Stimulated activated CD4-positive, alpha-beta T cell treated with anti-CD3 and anti-CD28 coated beads, Interleukin-15, amount 100 ng/mL, for 48 hours (primary cell): Measurements from ENCODE around the gene BEAN1.

ENCODE experiments used
- DNase-seq, 2 donors: peaks; one replicate each; pipeline ENCODE4 v3.0.0-alpha.2; 2020; ENCODE audit warnings: low read depth in 2 of 2

The BEAN1 gene

DNA sequence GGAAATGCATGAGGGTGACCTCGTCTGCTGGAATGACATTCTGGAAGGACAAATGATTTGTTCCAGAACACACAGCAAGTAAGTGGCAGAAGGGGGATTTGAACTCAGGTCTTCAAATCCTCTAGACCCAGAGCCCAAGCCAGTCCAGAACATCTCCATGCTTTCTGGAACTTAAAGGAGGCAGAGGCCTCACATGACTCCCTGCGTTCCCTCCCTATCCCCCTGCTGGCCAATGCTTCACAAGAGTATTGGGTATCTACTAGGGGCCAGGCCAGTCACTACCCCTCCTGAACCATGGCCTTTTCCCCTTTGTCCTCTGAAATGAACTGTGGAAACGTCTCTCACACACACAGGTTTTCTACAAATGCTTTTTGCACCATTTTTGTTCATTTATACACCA, 7.6 kb upstream of the BEAN1 start:
- no peak for DNase-seq

DNA sequence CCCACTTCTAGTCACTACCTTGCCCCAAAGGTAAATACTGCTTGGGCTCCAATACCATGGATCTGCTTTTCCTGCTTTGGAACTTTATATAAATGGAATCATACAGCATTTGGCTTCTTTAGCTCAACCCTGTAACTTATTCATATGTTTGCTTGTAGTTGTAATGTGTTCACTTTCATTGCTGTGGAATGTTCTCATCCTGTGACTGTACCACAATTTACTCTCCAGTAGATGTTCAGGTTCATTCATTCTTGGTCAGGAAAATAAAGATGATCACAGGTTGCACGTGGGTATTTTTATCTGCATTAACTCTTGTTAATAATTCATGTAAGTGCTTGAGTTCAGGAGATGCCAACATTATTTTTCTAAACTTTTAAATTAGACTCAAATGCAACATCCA, 6.7 kb upstream of the BEAN1 start:
- DNase-seq, result no peak

DNA sequence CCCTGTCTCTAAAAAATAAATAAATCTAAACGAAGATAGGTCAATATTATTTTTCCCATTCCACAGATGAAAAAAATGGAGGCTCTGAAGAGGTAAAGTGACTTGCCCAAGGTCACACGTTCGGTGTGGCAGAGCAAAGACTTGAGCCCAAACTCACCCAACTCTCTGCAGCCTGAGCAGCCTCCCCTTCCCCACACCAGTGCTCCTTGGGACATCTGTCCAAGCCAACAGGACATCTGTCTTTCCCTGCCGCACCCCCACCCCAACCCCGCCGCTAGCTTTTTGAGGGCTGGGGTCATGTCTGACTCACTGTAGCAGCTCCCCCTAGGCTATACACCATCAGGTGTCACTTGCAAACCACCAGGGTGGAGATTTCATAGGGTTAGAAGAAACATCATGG, 5.2 kb upstream of the BEAN1 start:
- no peak for DNase-seq

DNA sequence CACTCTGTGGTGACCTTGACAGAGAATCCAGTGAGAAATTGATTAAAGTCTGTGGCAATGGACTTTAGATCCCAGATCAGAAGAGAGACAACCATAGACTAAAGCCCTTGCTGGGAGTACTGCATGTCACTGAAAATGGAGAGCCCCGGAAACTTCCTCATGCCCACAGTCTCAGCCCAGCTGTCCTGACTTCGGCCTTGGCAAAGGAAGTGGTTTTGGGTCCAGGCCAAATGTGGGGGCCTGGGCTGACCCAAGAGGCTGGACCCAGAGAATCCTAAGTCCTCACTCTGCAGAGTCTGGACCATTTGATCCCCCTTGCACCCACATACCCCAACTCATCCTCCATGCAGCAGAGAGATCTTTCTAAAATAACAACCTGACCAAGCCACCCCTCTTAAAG, 4.7 kb upstream of the BEAN1 start:
- DNase-seq, result no peak

DNA sequence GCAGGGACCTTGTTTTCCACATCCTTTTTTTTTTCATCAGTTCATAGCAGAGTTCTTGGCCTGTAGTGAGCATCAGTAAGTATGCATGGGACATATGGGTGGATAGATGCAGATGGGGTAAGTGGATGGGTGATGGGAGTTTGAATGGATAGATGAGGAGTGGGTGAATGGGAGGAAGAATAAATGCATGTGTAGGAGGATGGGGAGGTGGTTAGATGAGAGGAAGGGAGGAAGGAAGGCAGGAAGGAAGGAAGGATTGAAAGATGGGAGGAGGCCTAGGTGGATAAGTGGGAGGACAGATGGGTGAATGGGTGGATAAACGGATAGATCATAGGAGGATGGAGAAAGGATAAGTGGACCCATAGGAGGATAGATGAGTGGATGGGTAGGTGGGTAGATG, 3.9 kb upstream of the BEAN1 start:
- DNase-seq, result no peak

DNA sequence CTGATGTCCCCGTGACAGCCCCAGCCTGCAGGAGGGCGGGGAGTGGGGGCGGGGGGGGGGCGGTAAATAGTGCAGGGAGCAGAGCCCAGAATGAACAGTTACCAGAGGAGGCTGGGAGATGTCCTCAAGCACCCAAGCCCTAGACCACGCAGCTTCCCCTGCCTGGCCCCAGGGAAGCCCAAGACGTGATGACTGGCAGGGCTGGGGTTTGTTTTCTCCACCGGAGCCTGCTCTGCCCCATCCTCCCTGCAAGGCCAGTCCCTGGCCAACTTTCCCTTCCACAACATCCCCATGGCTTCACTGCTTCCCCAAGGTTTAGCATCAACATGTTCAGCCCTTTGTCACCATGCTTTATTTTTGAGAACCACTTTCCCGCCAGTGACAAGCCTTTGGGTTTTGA, 1.4 kb upstream of the BEAN1 start:
- DNase-seq, result no peak

DNA sequence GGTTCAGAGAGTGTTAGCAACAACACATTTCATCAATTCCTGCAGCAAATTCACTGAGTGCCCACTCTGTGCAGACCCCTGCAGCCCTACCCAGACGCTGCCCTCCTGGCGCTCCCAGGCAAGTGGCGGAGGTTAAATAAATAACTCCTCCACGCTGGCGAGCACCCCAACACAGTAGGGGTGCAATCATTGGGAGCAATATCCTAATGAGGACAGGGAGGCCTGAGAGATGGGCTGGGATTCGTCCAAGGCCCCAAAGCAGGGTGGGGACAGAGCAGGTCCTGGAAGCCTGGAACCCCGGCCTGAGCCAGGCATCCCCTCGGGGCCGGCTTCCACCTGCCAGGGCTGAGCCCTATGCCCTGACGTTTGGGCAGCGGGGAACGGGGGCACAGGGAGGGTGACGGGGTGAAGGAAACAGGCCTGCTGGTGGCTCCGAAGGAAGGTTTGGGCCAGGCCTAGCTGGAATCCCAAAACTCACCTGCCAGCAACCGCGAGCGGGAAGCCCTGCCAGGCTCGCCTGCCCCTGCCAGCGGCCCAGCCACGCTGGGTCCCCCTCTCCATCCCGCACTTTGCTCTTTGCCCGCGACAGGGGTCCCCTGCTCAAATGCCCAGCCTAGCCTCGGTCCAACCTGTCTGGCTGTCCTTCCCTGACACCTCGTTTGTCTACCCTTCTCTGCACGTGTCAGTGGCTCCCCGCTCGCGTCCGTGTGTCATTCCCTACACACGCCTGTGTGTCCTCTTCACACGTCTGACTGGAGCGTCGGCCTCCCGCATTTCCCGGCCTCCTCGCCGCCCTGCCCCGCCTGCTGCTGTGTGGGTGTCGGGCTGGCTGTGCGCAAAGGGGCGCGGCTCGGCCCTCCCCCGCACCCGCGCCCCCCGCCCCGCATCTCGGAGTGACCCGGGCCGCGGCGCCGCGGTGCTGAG, 721 bp upstream of the BEAN1 start:
- DNase-seq, result no peak

DNA sequence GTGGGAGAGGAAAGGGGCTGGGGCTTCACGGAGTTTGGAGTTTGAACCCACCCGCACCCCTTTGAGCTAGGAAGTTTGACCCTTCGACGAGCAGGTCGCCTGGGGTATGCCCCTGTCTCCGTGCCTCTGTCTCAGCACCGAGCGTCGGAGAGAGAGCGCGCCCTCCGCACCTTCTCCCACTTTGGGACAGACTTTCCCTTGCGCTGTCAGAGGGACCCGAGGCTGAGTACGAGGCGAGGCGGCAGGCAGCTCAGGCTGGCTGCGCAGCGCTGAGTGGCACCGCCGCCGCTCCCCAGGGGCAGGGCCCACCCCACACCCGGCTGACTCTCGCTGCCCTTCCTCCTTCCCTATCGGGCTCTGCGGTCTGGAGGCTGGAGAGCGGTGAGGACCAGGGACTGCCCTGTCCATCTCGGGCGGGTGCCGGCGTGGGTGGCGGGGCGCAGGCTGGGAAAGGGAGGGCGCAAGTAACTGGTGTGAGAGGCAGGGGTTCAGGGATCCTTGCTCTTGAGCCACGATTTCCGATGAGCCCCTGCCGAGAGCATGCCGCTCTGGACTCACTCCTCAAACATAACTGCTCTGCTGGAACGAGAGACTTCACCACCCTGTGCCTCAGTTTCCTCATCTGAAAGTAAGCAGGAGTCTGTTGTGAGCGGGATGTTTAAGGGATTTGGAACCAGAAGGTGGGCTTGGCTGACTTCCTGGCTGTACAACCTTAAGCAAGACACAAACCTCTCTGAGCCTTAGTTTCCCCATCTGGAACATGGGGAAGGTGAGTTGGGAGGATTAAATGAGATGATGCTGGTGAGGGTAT, 981 bp downstream of the BEAN1 start:
- no peak for DNase-seq

DNA sequence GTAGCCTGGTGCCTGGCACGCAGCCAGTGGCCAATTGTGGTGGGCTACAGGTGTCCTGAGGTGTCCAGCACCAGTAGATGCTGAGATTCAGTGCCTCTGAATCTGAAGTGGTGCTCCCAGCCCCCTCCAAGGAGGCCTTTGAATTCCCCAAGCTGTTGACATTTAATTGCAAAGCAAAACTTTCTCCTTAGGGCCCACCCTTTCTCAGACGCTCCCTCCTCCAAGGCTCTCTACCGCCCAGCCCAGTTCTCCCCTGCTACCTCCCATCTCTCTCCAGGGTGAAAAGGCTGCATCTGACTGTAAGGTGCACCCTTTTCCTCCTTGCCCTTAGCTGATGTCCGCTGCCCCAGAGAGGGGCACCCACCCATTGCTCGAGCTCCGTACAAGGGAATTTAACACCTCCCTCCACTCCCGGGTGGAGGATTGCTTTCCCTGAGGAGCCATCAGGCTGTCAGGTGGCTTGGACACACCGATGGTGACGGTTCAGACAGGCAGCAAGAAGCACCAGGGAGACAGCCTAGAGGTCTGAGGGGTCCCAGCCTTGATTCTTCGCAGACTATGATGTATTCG, 1.7 kb downstream of the BEAN1 start:
- DNase-seq, result no peak

DNA sequence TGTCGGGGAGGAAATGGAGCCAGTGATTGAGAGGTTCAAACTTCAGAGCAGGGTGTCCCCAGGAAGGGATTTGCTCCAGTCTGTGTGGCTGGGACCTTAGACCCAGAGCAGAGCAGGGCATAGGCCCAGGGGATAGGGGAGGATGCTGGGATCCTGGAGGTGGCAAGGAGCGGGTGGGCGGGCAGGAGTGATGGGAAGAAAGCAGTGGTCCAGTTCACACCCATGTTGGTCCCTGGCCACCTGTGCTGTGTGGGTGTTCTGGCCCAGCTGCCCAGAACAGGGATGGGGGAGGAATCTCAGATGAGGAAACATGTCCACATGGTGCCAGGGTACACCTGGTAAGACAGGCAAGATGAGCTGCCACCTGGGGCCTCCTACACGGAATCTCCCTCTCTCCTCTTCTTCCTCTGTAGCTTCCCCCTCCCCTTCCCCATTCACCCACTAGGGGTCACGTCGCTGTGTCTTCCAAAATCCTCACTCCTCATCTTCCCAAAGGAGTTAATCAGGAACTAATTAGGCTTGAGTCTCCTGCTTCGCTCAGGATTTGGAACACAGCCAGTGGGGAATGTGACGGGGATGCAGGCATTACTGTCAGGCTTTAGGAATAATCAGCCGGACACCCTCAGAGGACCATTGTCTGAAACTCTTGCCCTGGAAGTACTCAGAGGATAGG, 2.3 kb downstream of the BEAN1 start:
- DNase-seq, result no peak

DNA sequence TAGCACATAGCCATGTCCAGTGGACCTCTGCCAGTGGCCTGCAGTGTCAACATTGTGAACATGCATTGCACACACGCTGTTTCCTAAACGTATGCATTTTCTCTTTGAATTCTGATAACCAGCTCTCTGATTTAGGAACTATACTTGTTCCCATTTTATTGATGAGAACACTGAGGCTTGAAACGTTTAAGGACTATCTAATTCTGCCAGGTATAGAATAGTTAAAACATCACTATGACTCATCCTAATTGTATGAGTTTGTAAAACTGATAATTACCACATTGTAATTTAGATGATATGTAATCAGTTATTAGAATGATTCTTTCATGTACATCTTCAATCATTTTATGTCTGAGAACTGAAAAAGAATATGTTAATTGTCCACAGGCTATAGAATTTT, 3.1 kb downstream of the BEAN1 start:
- DNase-seq, result no peak

DNA sequence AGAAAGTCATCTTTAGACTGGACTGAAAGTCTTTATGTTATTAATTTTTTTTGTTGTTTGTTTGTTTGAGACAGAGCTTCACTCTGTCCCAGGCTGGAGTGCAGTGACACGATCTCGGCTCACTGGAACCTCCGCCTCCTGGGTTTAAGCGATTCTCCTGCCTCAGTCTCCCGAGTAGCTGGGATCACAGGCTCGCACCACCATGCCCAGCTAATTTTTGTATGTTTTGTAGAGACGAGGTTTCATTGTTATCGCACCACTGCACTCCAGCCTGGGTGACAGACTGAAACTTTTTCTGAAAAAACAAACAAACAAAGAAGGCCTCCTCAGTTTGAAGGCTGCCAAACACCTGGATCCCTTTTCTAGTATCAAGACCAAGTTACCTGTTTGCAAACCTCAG, 4.7 kb downstream of the BEAN1 start:
- DNase-seq, result no peak

DNA sequence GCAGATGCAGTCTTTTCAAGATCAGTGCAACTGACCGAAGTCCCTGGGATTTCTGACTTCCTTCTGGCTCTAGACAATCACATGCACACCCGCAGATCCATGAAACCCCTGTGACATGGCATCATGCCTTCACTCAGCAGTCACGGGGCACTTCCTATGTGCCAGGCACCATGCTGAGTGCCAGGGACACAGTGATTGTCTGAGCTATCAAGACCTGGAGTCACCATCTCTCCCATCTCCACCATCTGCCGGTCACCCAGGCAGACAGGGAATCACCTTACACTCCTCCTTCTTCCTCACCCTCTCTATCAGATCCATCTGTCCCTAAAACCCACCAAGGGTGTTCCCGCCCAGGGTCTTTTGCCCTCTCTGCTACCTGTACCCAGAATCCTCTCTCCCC, 5.3 kb downstream of the BEAN1 start:
- no peak for DNase-seq

DNA sequence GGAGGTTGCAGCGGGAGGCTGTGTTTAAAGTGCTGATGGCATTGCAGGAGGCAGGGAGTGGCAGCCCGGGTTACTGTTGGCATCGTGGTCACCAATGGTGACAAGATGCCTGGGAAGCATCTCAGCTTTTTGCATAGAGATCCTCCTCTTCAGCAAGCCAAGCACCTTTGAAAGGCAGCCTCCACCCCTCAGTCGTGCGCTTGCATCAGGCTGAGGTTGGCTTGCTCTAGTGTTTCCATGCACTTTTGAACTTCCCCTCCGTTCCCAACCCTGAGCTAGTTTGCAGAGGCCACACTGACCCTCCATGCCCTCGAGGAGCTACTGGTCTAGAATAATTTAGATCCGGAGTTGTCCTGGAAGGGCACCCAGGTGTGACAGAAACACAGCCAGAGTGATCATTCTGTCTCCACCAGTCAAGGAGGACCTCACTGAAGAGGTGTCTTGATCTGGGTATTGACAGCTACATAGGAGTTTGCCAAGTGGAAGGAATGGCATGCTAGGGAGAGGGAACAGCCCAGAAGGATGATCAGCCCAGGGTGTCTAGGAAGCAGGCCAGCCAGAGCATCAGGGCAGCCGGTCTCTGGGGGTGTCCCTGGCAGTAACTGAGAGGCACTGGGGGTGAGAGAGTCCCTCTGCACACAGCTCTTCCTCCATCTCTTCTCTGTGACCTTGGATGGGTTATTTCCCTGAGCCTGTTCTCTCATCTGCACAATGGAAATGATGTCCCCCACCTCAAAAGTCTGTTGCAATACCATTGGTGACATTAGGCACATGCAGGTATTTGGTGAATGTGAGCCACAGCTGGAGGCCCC, 7.7 kb downstream of the BEAN1 start:
- no peak for DNase-seq

DNA sequence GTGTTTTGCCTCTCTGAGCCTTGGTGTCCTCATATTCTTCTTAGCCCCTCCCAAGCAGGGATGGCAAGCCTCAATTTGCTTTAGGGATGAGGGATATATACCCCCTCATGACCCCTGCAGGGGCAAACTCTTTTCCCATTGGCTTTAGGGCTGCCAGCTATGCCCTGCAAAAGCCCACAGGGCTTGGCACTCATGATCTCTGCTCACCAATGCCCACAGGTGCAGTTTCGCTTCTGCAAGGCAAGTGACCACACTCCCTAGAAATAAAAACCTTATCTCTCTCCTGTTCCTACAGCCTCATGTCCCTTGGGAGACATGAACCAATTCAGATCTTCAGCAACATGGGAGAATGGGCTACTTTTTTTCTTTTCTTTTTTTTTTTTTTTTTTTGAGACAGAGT, 8.8 kb downstream of the BEAN1 start:
- no peak for DNase-seq

DNA sequence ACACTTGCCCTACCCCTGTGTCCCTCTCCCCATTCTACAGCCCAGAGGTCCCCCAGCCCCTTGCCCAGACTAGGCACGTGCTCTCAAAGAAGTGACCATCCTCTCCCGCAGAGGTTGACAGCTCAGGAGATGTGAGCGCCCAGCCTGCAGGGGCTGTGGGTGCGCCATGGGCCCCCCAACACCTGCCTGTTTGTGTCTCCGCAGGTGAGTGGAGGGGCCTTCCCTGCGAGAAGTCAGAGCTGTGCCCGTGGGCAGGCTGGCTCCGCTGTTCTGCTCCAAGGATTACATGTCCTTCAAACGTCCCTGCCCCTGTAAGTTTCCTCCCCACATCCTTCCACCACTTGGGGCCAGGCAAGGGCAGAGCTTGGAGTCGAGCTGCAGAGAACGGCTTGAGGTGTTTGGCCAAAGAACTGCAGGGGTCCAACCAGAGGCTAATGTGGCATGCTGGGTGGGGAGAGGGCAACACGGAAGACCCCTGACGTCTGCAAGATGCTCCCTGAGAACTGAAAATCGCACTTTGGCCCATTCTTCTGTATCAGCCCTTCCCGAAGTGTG, 10.4 kb downstream of the BEAN1 start:
- DNase-seq, result no peak

DNA sequence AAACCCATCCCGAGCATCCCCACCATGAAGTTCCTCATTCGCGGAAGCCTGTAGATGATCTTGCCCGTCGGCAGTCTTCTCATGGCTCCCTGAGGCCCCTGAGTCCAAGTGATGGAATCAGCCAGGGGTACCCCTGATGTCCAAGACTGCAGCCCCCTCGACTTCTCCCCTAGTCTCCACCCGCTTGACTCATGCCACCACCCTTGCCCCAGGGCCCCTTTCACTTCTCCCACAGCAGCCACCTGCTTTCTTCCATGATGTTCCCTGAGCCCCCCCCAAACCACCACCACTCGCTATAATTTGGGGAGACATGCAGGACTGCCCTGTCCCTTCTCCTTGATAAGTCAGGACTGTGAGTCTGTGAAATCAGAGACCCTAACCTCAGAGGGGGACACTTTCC, 11.4 kb downstream of the BEAN1 start:
- DNase-seq, result no peak

DNA sequence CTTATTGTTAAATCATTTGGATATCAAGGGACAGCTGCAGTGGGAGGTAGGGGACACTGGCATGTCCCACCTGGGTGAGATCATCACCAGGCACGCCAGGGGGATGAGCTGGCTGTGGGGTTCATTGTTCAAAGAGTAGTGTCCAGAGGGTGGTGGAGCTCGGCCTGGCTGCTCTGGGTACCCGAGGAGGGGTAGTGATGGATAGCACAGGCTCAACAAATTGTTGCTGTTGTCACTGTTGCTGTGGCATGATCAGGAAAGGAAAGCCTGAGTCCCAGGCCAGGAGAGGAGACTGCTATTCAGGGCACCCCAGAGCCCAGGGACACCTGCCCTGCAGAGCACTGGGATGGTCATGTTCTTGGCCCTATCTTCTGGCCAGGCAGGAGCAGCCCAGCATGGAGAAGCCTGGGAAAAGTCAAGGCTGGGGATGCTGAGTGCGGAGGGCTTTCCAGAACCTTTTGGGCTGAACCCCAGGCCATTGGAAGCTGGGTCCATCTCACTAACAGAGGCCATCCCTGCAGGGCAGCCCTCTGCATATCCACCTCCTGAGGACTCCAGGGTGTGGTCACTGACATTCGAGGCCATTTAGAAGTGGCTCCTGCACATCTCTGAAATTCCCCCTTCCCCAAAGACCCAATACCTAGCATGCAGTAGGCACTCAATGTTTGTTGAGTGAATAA, 12.1 kb downstream of the BEAN1 start:
- DNase-seq, result no peak

DNA sequence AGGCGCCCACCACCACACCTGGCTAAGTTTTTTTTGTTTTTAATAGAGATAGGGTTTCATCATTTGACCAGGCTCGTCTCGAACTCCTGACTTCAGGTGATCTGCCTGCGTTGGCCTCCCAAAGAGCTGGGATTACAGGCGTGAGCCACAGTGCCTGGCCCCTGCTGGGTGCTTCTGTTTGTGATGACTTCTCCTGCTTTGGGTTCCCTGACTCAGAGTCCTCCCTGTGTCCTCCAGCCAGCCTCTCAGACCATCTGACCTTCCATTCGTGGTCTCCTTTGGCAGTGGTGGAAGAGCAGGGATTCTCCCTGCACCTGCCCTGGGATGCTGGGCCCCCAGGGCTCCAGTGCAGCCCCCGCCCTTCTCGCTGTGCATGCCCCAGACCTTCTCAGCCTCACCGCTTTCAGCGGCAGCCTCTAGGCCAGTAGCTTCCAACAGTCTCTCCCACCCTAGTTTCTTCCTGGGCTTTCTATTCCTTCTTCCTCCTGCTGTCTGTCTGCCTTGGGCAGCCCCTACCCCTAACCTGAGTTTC, 13.2 kb downstream of the BEAN1 start:
- DNase-seq, result no peak

DNA sequence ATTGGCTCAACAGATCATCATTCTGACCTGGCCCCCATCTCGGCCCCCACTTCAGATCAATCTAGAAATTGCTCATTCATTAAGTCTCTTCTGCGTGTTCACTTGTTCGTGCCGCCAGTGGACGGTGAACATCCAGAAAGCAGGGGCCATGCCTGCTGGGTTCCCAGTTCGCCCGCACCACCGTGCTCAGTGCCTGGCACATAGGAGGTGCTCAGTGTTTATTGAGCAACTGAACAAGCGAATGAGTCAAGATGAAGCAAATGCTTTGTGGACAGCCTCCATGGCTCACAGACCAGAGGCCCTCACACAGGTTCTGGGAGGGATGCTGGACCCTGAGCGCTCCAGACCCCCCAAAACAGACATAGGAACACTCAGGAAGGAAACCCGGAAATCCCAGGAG, 13.9 kb downstream of the BEAN1 start:
- DNase-seq, result no peak
